Measurements from ENCODE around the gene TSNAX. TPM values are rescaled to one million over a fixed set of nuclear protein-coding genes. Genes with fewer than 3 reads are reported as not detected.

Gene TSNAX
- total RNA-seq, 2 experiments from 2014 or later, result 33.5 to 35.7 TPM

DNA sequence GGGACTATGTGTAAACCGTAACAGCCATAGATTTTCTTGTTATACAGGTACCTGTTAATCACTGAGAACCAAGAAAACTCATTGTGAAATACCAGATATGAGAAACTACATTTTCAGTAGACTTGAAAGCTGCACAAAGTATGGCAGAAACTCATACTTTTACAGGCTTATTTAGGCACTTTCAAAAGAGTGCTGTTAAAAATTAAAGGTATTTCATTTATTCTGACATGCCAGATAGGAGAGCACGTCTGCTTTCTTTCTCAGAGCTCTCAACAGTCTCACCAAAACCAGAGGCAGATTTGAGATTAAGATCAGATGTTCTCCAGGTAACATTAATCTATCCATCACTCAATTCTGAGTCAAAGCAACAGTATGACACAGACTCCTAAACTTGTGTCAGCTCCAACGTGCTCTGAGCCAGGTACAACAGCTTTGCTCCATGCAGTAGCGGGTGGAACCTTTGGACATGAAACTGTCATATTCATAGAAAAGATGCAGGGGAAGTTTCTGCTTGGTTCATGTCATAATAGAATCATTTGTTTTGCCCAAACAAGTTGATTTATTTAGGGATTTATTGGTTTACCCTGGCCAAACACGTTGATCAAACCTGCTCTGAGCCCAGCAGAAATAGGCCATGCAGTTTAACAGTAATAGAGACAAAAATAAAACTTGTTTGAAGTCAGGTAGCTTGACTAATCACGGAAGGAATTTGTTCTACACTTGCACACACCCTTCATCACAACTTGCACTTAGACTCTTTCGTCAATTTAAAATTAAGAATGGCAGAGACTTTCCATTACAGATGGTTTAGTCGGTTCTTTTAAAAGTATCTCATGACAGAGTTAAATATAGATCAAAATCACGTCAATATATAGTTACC, 20.8 kb upstream of the TSNAX start:
- Histone ChIP-seq H3K36me3 (ENCODE audit: insufficient read depth, low read length) (no peaks in the 10 kb centered on the region), H3K4me3 (ENCODE audit: low read length) (no peak overlapping the region), H3K9me3 (ENCODE audit: control insufficient read depth in 1 of 2, insufficient read depth in 1 of 2, low read length in 2 of 2) (no peaks in the 10 kb centered on the region), H3K27me3 (ENCODE audit: control insufficient read depth in 1 of 2, insufficient read depth in 2 of 2, low read length in 2 of 2) (no peaks in the 10 kb centered on the region), H3K27ac (ENCODE audit: low read depth in 1 of 2, low read length in 2 of 2) (no peak overlapping the region), H3K4me1 (ENCODE audit: insufficient read depth, low read length) (no peaks in the 10 kb centered on the region)
- Mint-ChIP-seq H3K36me3 (ENCODE audit: low read depth) (no peaks in the 10 kb centered on the region), H3K4me3 (no peak overlapping the region), H3K27ac (no peak overlapping the region), H3K27me3 (peaks cover 29% of the 10 kb centered on the region), H3K4me1 (ENCODE audit: low read depth) (no peaks in the 10 kb centered on the region), H3K9me3 (no peaks in the 10 kb centered on the region)
- CTCF ChIA-PET, result no interaction called here
- TF ChIP-seq, protein P1, sequence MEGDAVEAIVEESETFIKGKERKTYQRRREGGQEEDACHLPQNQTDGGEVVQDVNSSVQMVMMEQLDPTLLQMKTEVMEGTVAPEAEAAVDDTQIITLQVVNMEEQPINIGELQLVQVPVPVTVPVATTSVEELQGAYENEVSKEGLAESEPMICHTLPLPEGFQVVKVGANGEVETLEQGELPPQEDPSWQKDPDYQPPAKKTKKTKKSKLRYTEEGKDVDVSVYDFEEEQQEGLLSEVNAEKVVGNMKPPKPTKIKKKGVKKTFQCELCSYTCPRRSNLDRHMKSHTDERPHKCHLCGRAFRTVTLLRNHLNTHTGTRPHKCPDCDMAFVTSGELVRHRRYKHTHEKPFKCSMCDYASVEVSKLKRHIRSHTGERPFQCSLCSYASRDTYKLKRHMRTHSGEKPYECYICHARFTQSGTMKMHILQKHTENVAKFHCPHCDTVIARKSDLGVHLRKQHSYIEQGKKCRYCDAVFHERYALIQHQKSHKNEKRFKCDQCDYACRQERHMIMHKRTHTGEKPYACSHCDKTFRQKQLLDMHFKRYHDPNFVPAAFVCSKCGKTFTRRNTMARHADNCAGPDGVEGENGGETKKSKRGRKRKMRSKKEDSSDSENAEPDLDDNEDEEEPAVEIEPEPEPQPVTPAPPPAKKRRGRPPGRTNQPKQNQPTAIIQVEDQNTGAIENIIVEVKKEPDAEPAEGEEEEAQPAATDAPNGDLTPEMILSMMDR (IDR thresholded peaks at IDR 0.05), result no peak
- ATAC-seq (ENCODE audit: poor library complexity) (no peak), DNase-seq (no peak)
- intact Hi-C loops (cut with DNase I, micrococcal nuclease), result no loop called here
- POLR2A ChIA-PET, result no interaction called here

DNA sequence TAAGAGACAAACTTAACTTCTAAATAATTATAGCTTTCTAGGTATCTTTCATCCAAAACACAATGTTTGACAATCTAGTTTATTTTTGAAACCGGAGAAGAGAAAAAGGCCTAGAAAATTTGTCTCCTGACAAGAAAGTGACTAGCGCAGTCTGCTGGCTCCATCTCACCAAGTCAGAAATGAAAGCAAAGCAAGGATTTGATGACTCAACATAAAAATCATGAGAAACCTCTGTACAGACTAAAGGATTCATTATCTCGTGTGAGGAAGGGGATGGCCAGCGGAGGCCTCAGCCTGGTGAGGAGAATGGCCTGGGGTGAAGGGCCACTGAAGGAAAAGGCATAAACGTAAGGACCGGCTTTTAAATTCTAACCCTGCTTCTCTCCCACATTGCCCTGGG, 20.0 kb upstream of the TSNAX start:
- ChIA-PET CTCF (interaction anchor here (0.5 kb wide), 1 partner anchor 248 kb away, joined by 3 read pairs; no protein-coding TSS in a partner anchor), POLR2A (no interaction called here)
- Mint-ChIP-seq H3K27me3 (peaks cover 27% of the 10 kb centered on the region), H3K36me3 (ENCODE audit: low read depth) (no peaks in the 10 kb centered on the region), H3K27ac (no peak overlapping the region), H3K4me1 (ENCODE audit: low read depth) (no peaks in the 10 kb centered on the region), H3K4me3 (no peak overlapping the region), H3K9me3 (no peaks in the 10 kb centered on the region)
- H3K4me1 ChIP-seq (ENCODE audit: insufficient read depth, low read length), result no peaks in the 10 kb centered on the region
- H3K27me3 ChIP-seq (ENCODE audit: control insufficient read depth in 1 of 2, insufficient read depth in 2 of 2, low read length in 2 of 2), result no peaks in the 10 kb centered on the region
- H3K4me3 ChIP-seq (ENCODE audit: low read length), result no peak overlapping the region
- intact Hi-C loops (cut with DNase I, micrococcal nuclease), result no loop called here
- no peaks in the 10 kb centered on the region for H3K36me3 ChIP-seq (ENCODE audit: insufficient read depth, low read length)
- H3K9me3 ChIP-seq (ENCODE audit: control insufficient read depth in 1 of 2, insufficient read depth in 1 of 2, low read length in 2 of 2), result no peaks in the 10 kb centered on the region
- ATAC-seq (ENCODE audit: poor library complexity) (no peak), DNase-seq (no peak)
- no peak overlapping the region for H3K27ac ChIP-seq (ENCODE audit: low read depth in 1 of 2, low read length in 2 of 2)
- TF ChIP-seq, protein P1 (IDR thresholded peaks at IDR 0.05), result no peak

DNA sequence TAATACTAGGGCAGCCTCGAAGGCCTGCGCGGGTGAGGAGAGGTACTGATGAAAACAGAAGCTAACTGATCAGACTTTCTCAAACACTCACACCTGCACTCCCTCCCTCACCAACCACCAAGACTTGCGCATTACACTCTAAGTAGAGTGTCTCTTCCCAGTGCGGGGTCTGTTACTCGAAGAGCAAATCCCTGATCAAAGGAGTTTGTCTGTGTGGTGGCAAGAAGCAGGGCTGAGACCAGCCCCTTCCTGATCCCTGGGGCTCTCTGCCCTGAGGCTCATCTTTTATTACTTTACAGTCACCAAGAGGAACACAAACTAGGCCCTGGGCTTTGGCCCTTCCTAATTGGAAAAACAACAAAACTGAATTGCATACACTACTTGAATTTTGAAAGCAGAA, 19.5 kb upstream of the TSNAX start:
- no peaks in the 10 kb centered on the region for H3K27me3 ChIP-seq (ENCODE audit: control insufficient read depth in 1 of 2, insufficient read depth in 2 of 2, low read length in 2 of 2)
- TF ChIP-seq, protein P1 (IDR thresholded peaks at IDR 0.05), result no peak
- no peak overlapping the region for H3K4me3 ChIP-seq (ENCODE audit: low read length)
- no peaks in the 10 kb centered on the region for H3K36me3 ChIP-seq (ENCODE audit: insufficient read depth, low read length)
- Mint-ChIP-seq H3K4me1 (ENCODE audit: low read depth) (no peaks in the 10 kb centered on the region), H3K27ac (no peak overlapping the region), H3K4me3 (no peak overlapping the region), H3K9me3 (no peaks in the 10 kb centered on the region), H3K36me3 (ENCODE audit: low read depth) (no peaks in the 10 kb centered on the region), H3K27me3 (peaks cover 22% of the 10 kb centered on the region)
- intact Hi-C loops (cut with DNase I, micrococcal nuclease), result no loop called here
- H3K27ac ChIP-seq (ENCODE audit: low read depth in 1 of 2, low read length in 2 of 2), result no peak overlapping the region
- CTCF ChIA-PET, result interaction anchor here (0.5 kb wide), 1 partner anchor 247 kb away, joined by 3 read pairs; no protein-coding TSS in a partner anchor
- POLR2A ChIA-PET, result no interaction called here
- H3K9me3 ChIP-seq (ENCODE audit: control insufficient read depth in 1 of 2, insufficient read depth in 1 of 2, low read length in 2 of 2), result no peaks in the 10 kb centered on the region
- H3K4me1 ChIP-seq (ENCODE audit: insufficient read depth, low read length), result no peaks in the 10 kb centered on the region
- ATAC-seq (ENCODE audit: poor library complexity) (no peak), DNase-seq (no peak)
